Measurements from ENCODE around the gene PPIL6.

The PPIL6 gene

GRCh38 chr6:109440331-109441068 is at the start of gene PPIL6, which contains the start of gene SMPD2:
Gene PPIL6 (minus strand): TSS chr6:109440628. CDS start chr6:109440590, 38 bp downstream.
Gene SMPD2 (plus strand): TSS chr6:109440724. CDS start chr6:109441122, 398 bp downstream.
- DNase-seq, result peak; percentile 61

GRCh38 chr6:109488001-109488400 is 47.6 kb upstream of the PPIL6 start:
- no peak for DNase-seq

- no peak for DNase-seq
These were observed 45.6 kb upstream of the PPIL6 start for GRCh38 chr6:109486068-109486467.

- DNase-seq, result no peak
These were observed 45.0 kb upstream of the PPIL6 start for GRCh38 chr6:109485266-109485935.

GRCh38 chr6:109484122-109484521 is 43.7 kb upstream of the PPIL6 start:
- DNase-seq, result no peak

- no peak for DNase-seq
These were observed 43.3 kb upstream of the PPIL6 start for GRCh38 chr6:109483735-109484057.

GRCh38 chr6:109482905-109483734 is 42.7 kb upstream of the PPIL6 start, which contains the start of gene ZBTB24:
Gene ZBTB24 (minus strand): TSS chr6:109483219. CDS start chr6:109482026, 1,193 bp downstream.
- peak; percentile 85 for DNase-seq

GRCh38 chr6:109480993-109481480 is 40.6 kb upstream of the PPIL6 start:
- no peak for DNase-seq

GRCh38 chr6:109478841-109479624 is 38.6 kb upstream of the PPIL6 start:
- DNase-seq, result no peak

GRCh38 chr6:109478222-109478805 is 37.9 kb upstream of the PPIL6 start:
- DNase-seq, result no peak

GRCh38 chr6:109477725-109478124 is 37.3 kb upstream of the PPIL6 start:
- DNase-seq, result no peak

- no peak for DNase-seq
These were observed 36.8 kb upstream of the PPIL6 start for GRCh38 chr6:109477184-109477583.

- no peak for DNase-seq
These were observed 35.2 kb upstream of the PPIL6 start for GRCh38 chr6:109475625-109476024.

- DNase-seq, result no peak
These were observed 34.6 kb upstream of the PPIL6 start for GRCh38 chr6:109474995-109475394.

GRCh38 chr6:109473120-109473519 is 32.7 kb upstream of the PPIL6 start:
- DNase-seq, result no peak

- DNase-seq, result no peak
These were observed 31.9 kb upstream of the PPIL6 start for GRCh38 chr6:109472132-109472995.

- no peak for DNase-seq
These were observed 30.8 kb upstream of the PPIL6 start for GRCh38 chr6:109471105-109471810.

- DNase-seq, result no peak
These were observed 29.3 kb upstream of the PPIL6 start for GRCh38 chr6:109469591-109470189.

GRCh38 chr6:109467696-109468095 is 27.3 kb upstream of the PPIL6 start:
- no peak for DNase-seq

Measured in activated CD4-positive, alpha-beta T cell treated with anti-CD3 and anti-CD28 coated beads for 1 hour (primary cell).